ENCODE data around the gene SLC5A6. TPM values are rescaled to one million over a fixed set of nuclear protein-coding genes. Genes with fewer than 3 reads are reported as not detected.

The SLC5A6 gene
- total RNA-seq, 8 experiments from 2014 or later, result 16.0 to 59.5 (median 33.7) TPM

- 62 to 100% (median 83%) methylated on average over 1 to 5 of the region's 9 CpGs; no CpG with 5 or more reads in 4 of the 10 experiments for WGBS, 10 experiments
- H3K27ac ChIP-seq, result no peak overlapping the region
- no peak overlapping the region for H3K4me3 ChIP-seq
- ATAC-seq (replicated peaks in 6 of 8), result peak in 5 of 8 experiments; percentile 24 to 68 (median 31)
- in situ Hi-C loops (cut with MboI; ENCODE audit: low pct_unique_long_range_greater_than_20kb in 2 of 9, low sequenced_read_pairs in 9 of 9, unreplicated experiment in 9 of 9), result no loop called here
- H3K4me1 ChIP-seq (replicated peaks in 1 of 2), result no peaks in the 10 kb centered on the region
Observed at GRCh38 chr2:27155069-27155520, 57.0 kb downstream of the SLC5A6 start.

- H3K4me3 ChIP-seq, result no peak overlapping the region
- H3K27ac ChIP-seq, result no peak overlapping the region
- 25 to 83% (median 73%) methylated on average over 1 to 4 of the region's 6 CpGs; no CpG with 5 or more reads in 3 of the 10 experiments for WGBS, 10 experiments
- in situ Hi-C loops (cut with MboI; ENCODE audit: low pct_unique_long_range_greater_than_20kb in 2 of 9, low sequenced_read_pairs in 9 of 9, unreplicated experiment in 9 of 9), result no loop called here
- no peaks in the 10 kb centered on the region for H3K4me1 ChIP-seq (replicated peaks in 1 of 2)
- no peak for ATAC-seq (replicated peaks in 6 of 8)
Observed at GRCh38 chr2:27154488-27154887, 57.6 kb downstream of the SLC5A6 start.

GRCh38 chr2:27152796-27153464 lies 59.1 kb downstream of the SLC5A6 start:
- in situ Hi-C loops (cut with MboI; ENCODE audit: low pct_unique_long_range_greater_than_20kb in 2 of 9, low sequenced_read_pairs in 9 of 9, unreplicated experiment in 9 of 9), result no loop called here
- Histone ChIP-seq H3K4me1 (replicated peaks in 1 of 2) (no peaks in the 10 kb centered on the region), H3K4me3 (no peak overlapping the region), H3K27ac (no peak overlapping the region)
- WGBS, 10 experiments, result 17 to 86% (median 76%) methylated on average over 1 to 2 of the region's 2 CpGs; no CpG with 5 or more reads in 5 of the 10 experiments
- ATAC-seq (replicated peaks in 6 of 8), result peak in 1 of 8 experiments; percentile 10

- no peak overlapping the region for H3K27ac ChIP-seq
- ATAC-seq (replicated peaks in 6 of 8), result peak in 1 of 8 experiments; percentile 41
- WGBS, 10 experiments, result 0 to 80% (median 62%) methylated on average over 1 to 4 of the region's 8 CpGs; no CpG with 5 or more reads in 4 of the 10 experiments
- in situ Hi-C loops (cut with MboI; ENCODE audit: low pct_unique_long_range_greater_than_20kb in 2 of 9, low sequenced_read_pairs in 9 of 9, unreplicated experiment in 9 of 9), result no loop called here
- H3K4me1 ChIP-seq (replicated peaks in 1 of 2), result no peaks in the 10 kb centered on the region
- no peak overlapping the region for H3K4me3 ChIP-seq
Observed at GRCh38 chr2:27152102-27152795, 59.8 kb downstream of the SLC5A6 start.

- no peak overlapping the region for H3K27ac ChIP-seq
- H3K4me3 ChIP-seq, result no peak overlapping the region
- 48 to 100% (median 75%) methylated on average over 1 to 7 of the region's 8 CpGs; no CpG with 5 or more reads in 1 of the 10 experiments for WGBS, 10 experiments
- no peaks in the 10 kb centered on the region for H3K4me1 ChIP-seq (replicated peaks in 1 of 2)
- in situ Hi-C loops (cut with MboI; ENCODE audit: low pct_unique_long_range_greater_than_20kb in 2 of 9, low sequenced_read_pairs in 9 of 9, unreplicated experiment in 9 of 9), result no loop called here
- ATAC-seq (replicated peaks in 6 of 8), result no peak
Observed at GRCh38 chr2:27150639-27151230, 61.3 kb downstream of the SLC5A6 start.

Other genes with a start within 250 kb of the SLC5A6 start
- gene MAPRE3, start 241.6 kb downstream of the SLC5A6 start, total RNA-seq, result 10 to 100 TPM in 7 of 8 experiments, 1 to 10 TPM in 1; 8.7 to 44.8 (median 26.8) TPM
- 10 to 100 TPM; 11.8 to 44.1 (median 30.1) TPM for gene TMEM214, start 179.3 kb downstream of the SLC5A6 start, total RNA-seq
- gene AGBL5, start 160.6 kb downstream of the SLC5A6 start, total RNA-seq, result 10 to 100 TPM; 11.0 to 47.1 (median 34.8) TPM
- 100 to 1,000 TPM; 289 to 626 (median 350) TPM for gene OST4, start 140.6 kb downstream of the SLC5A6 start, total RNA-seq
- 10 to 100 TPM in 4 of 8 experiments, 1 to 10 TPM in 4; 1.4 to 24.6 (median 12.1) TPM for gene EMILIN1, start 133.7 kb downstream of the SLC5A6 start, total RNA-seq
- 1 to 10 TPM in 7 of 8 experiments, under 1 TPM in 1; 0.72 to 5.4 (median 3.4) TPM for gene KHK, start 125.5 kb downstream of the SLC5A6 start, total RNA-seq
- 10 to 100 TPM in 3 of 8 experiments, 1 to 10 TPM in 5; 4.4 to 27.3 (median 9.8) TPM for gene CGREF1, start 93.1 kb downstream of the SLC5A6 start, total RNA-seq
- 1 to 10 TPM in 6 of 8 experiments, under 1 TPM in 1, not detected in 1; 0.94 to 2.9 (median 1.7) TPM for gene ABHD1, start 88.5 kb downstream of the SLC5A6 start, total RNA-seq
- 10 to 100 TPM; 22.9 to 41.5 (median 38.2) TPM for gene PREB, start 77.6 kb downstream of the SLC5A6 start, total RNA-seq
- 1 to 10 TPM in 1 of 8 experiments, under 1 TPM in 5, not detected in 2; 0.11 to 1.5 (median 0.32) TPM for gene PRR30, start 72.9 kb downstream of the SLC5A6 start, total RNA-seq
- gene TCF23, start 63.3 kb downstream of the SLC5A6 start, total RNA-seq, result under 1 TPM in 6 of 8 experiments, not detected in 2; 0.09 to 0.66 (median 0.23) TPM
- gene ATRAID, start 227 bp downstream of the SLC5A6 start, total RNA-seq, result 100 to 1,000 TPM in 6 of 8 experiments, 10 to 100 TPM in 2; 77.0 to 252 (median 123) TPM
- gene CAD, start 5.1 kb upstream of the SLC5A6 start, total RNA-seq, result 10 to 100 TPM; 20.5 to 72.3 (median 31.5) TPM
- gene SLC30A3, start 50.8 kb upstream of the SLC5A6 start, total RNA-seq, result 1 to 10 TPM in 1 of 8 experiments, under 1 TPM in 7; 0.27 to 1.6 (median 0.61) TPM
- gene DNAJC5G, start 63.2 kb upstream of the SLC5A6 start, total RNA-seq, result not detected
- under 1 TPM in 7 of 8 experiments, not detected in 1; 0.25 to 1.00 (median 0.38) TPM for gene TRIM54, start 70.2 kb upstream of the SLC5A6 start, total RNA-seq
- gene UCN, start 96.2 kb upstream of the SLC5A6 start, total RNA-seq, result 1 to 10 TPM in 5 of 8 experiments, under 1 TPM in 2, not detected in 1; 0.61 to 3.5 (median 1.4) TPM
- 100 to 1,000 TPM in 1 of 8 experiments, 10 to 100 TPM in 7; 36.7 to 141 (median 68.9) TPM for gene MPV17, start 110.8 kb upstream of the SLC5A6 start, total RNA-seq
- 10 to 100 TPM; 19.6 to 80.8 (median 33.0) TPM for gene GTF3C2, start 144.5 kb upstream of the SLC5A6 start, total RNA-seq
- gene EIF2B4, start 158.1 kb upstream of the SLC5A6 start, total RNA-seq, result 10 to 100 TPM; 24.0 to 51.7 (median 34.6) TPM
- gene SNX17, start 158.3 kb upstream of the SLC5A6 start, total RNA-seq, result 100 to 1,000 TPM in 2 of 8 experiments, 10 to 100 TPM in 6; 46.1 to 142 (median 83.7) TPM
- gene ZNF513, start 168.5 kb upstream of the SLC5A6 start, total RNA-seq, result 10 to 100 TPM; 12.7 to 22.5 (median 18.6) TPM
- gene PPM1G, start 197.3 kb upstream of the SLC5A6 start, total RNA-seq, result 100 to 1,000 TPM in 2 of 8 experiments, 10 to 100 TPM in 6; 58.0 to 119 (median 77.6) TPM
- 100 to 1,000 TPM in 1 of 8 experiments, 10 to 100 TPM in 7; 48.8 to 108 (median 77.5) TPM for gene NRBP1, start 216.4 kb upstream of the SLC5A6 start, total RNA-seq
- gene KRTCAP3, start 230.1 kb upstream of the SLC5A6 start, total RNA-seq, result 1 to 10 TPM in 6 of 8 experiments, under 1 TPM in 1, not detected in 1; 0.54 to 3.2 (median 1.7) TPM